PC-3 (cell line): ENCODE results near the gene OVOL2. TPM values are rescaled to one million over a fixed set of nuclear protein-coding genes. Genes with fewer than 3 reads are reported as not detected.
"Not testable (repeated sequence)": the region's sequence is repeated elsewhere in the genome, so short reads cannot be mapped to it uniquely, and the experiment has no call there.

Experiments used
- ATAC-seq: fragments of 200-7000 bp; cut with Tn5 transposase; 2 replicates; pipeline ENCODE4 v1.9.1; 2020; ENCODE audit warnings: mild to moderate bottlenecking, moderate library complexity
- BruUV-seq: library from RNA; stranded (reverse); fragments of 400-500 nt; replicated peaks from 2 replicates; lab custom pipeline; 2021; lab: Mats Ljungman, UMichigan
- CTCF ChIA-PET: fragments of 300-600 bp; sonication (Branson Sonifier 250); formaldehyde crosslinking; loops from one replicate; lab custom pipeline; 2022; ENCODE audit warnings: antibody characterized with exemption; lab: Charles Lee
- POLR2A ChIA-PET: fragments of 300-600 bp; sonication (Branson Sonifier 250); formaldehyde crosslinking; loops from one replicate; lab custom pipeline; 2022; ENCODE audit warnings: antibody characterized with exemption; ENCODE audit not compliant: unreplicated experiment; lab: Charles Lee
- DNase-seq: peaks from one replicate; pipeline ENCODE4 v3.0.0-alpha.2; 2015
- H2AFZ ChIP-seq: fragments of 300-600 bp; sonication (generic); 2 replicates; pipeline ENCODE4 v1.6.0; 2016; ENCODE audit warnings: antibody characterized with exemption, low read length
- H3F3A ChIP-seq: fragments of 300-600 bp; sonication (generic); one replicate; pipeline ENCODE4 v1.6.0; 2017; ENCODE audit warnings: antibody characterized with exemption, low read length, control low read depth, mild to moderate bottlenecking; ENCODE audit not compliant: unreplicated experiment
- H3K27ac ChIP-seq: fragments of 300-600 bp; sonication (generic); 2 replicates; pipeline ENCODE4 v1.5.1; 2016; ENCODE audit warnings: mild to moderate bottlenecking, low read length
- H3K27me3 ChIP-seq: fragments of 300-600 bp; sonication (generic); 2 replicates; pipeline ENCODE4 v1.6.1; 2016; ENCODE audit warnings: low read length, mixed read lengths
- H3K36me3 ChIP-seq: fragments of 300-600 bp; sonication (generic); 2 replicates; pipeline ENCODE4 v1.6.1; 2016; ENCODE audit warnings: low read depth, mixed run types, low read length, mixed read lengths
- H3K4me1 ChIP-seq: fragments of 300-600 bp; sonication (generic); 2 replicates; pipeline ENCODE4 v1.5.1; 2016; ENCODE audit warnings: low read length; ENCODE audit not compliant: insufficient read depth
- H3K4me2 ChIP-seq: fragments of 300-600 bp; sonication (generic); 2 replicates; pipeline ENCODE4 v1.6.0; 2016; ENCODE audit warnings: low read length
- H3K4me3 ChIP-seq: fragments of 300-600 bp; sonication (generic); 2 replicates; pipeline ENCODE4 v1.5.1; 2016; ENCODE audit warnings: mild to moderate bottlenecking, low read length, mixed read lengths
- H3K79me2 ChIP-seq: fragments of 300-600 bp; sonication (generic); 2 replicates; pipeline ENCODE4 v1.6.1; 2017; ENCODE audit warnings: low read length, mixed read lengths
- H3K9ac ChIP-seq: fragments of 300-600 bp; sonication (generic); 2 replicates; pipeline ENCODE4 v1.6.0; 2016; ENCODE audit warnings: mild to moderate bottlenecking, low read length
- H3K9me2 ChIP-seq: fragments of 300-600 bp; sonication (generic); replicated peaks from 2 replicates; pipeline ENCODE4 v1.6.1; 2016; ENCODE audit warnings: mixed run types, low read length, mixed read lengths
- H3K9me3 ChIP-seq: fragments of 300-600 bp; sonication (generic); 2 replicates; pipeline ENCODE4 v1.6.1; 2016; ENCODE audit warnings: low read length, mixed read lengths
- H4K20me1 ChIP-seq: fragments of 300-600 bp; sonication (generic); 2 replicates; pipeline ENCODE4 v1.6.1; 2016; ENCODE audit warnings: low read length, mixed read lengths
- CTCF ChIP-seq: fragments of 300-600 bp; sonication (generic); conservative IDR thresholded peaks from 2 replicates; pipeline ENCODE4 v1.5.1; 2017; ENCODE audit warnings: antibody characterized with exemption, low read depth, mild to moderate bottlenecking, low read length
- EZH2 ChIP-seq: fragments of 300-600 bp; sonication (generic); IDR thresholded peaks from one replicate; pipeline ENCODE4 v1.6.1; 2017; ENCODE audit warnings: antibody characterized with exemption, mild to moderate bottlenecking, low read length; ENCODE audit not compliant: unreplicated experiment
- EZH2phosphoT487 ChIP-seq: fragments of 300-600 bp; sonication (generic); IDR thresholded peaks from 2 replicates; pipeline ENCODE4 v1.6.1; 2018; ENCODE audit warnings: mild to moderate bottlenecking, antibody characterized with exemption, low read length, borderline replicate concordance
- intact Hi-C: fragments of 100-400 bp; cut with micrococcal nuclease; formaldehyde crosslinking; loops from 2 replicates; pipeline ENCODE4 v1.9.0; 2023
- total RNA-seq: library from RNA; depleted of rRNA; stranded (reverse); fragments of >200 nt; gene quantifications from 2 replicates; pipeline ENCODE4 v1.2.3, GENCODE V29; 2014

The OVOL2 gene
- total RNA-seq, 1 experiment from 2014 or later = 23.1 TPM

- ATAC-seq (no peak), DNase-seq (no peak)
- Histone ChIP-seq H3K4me1 (no peaks in the 10 kb centered on the region), H3K4me2 (no peak overlapping the region), H3K9me3 (no peaks in the 10 kb centered on the region), H3K27me3 (no peaks in the 10 kb centered on the region), H2AFZ (no peak overlapping the region), H4K20me1 (no peaks in the 10 kb centered on the region), H3K36me3 (no peaks in the 10 kb centered on the region), H3K4me3 (no peak overlapping the region), H3K9ac (no peak overlapping the region), H3K79me2 (no peaks in the 10 kb centered on the region), H3K9me2 (no peaks in the 10 kb centered on the region), H3K27ac (no peak overlapping the region), H3F3A (no peaks in the 10 kb centered on the region)
- ChIA-PET CTCF (interaction anchor here (0.8 kb wide), 1 partner anchor 186 kb away, joined by 3 read pairs; no protein-coding TSS in a partner anchor), POLR2A (no interaction called here)
- BruUV-seq = no TSS peak
- intact Hi-C loops = no loop called here
- no peak for TF ChIP-seq CTCF
- no peak for TF ChIP-seq EZH2phosphoT487
- no peak for TF ChIP-seq EZH2
Measured at GRCh38 chr20:18090477-18090876, 32.8 kb upstream of the OVOL2 start.

- no peak for TF ChIP-seq EZH2
- no peak for TF ChIP-seq EZH2phosphoT487
- TF ChIP-seq CTCF = no peak; the same call in 1 of the 2 replicates
- H3K9ac ChIP-seq = no peak overlapping the region
- H3K9me2 ChIP-seq = no peaks in the 10 kb centered on the region
- ATAC-seq = no peak
- no peak overlapping the region for H3K4me3 ChIP-seq
- no peaks in the 10 kb centered on the region for H4K20me1 ChIP-seq
- H3K4me1 ChIP-seq = no peaks in the 10 kb centered on the region
- CTCF ChIA-PET = interaction anchor here (0.8 kb wide), 1 partner anchor 186 kb away, joined by 3 read pairs; no protein-coding TSS in a partner anchor
- no peaks in the 10 kb centered on the region for H3K9me3 ChIP-seq
- H2AFZ ChIP-seq = no peak overlapping the region
- no peak for DNase-seq
- BruUV-seq = no TSS peak
- H3K36me3 ChIP-seq = no peaks in the 10 kb centered on the region
- no peaks in the 10 kb centered on the region for H3K27me3 ChIP-seq
- POLR2A ChIA-PET = no interaction called here
- H3K79me2 ChIP-seq = no peaks in the 10 kb centered on the region
- H3K4me2 ChIP-seq = no peak overlapping the region
- intact Hi-C loops = no loop called here
- no peaks in the 10 kb centered on the region for H3F3A ChIP-seq
- H3K27ac ChIP-seq = no peak overlapping the region
Measured at GRCh38 chr20:18090044-18090443, 32.3 kb upstream of the OVOL2 start.

- ATAC-seq, H2AFZ ChIP-seq, H4K20me1 ChIP-seq, H3K4me2 ChIP-seq, H3K9me2 ChIP-seq, H3K4me1 ChIP-seq, POLR2A ChIA-PET, H3F3A ChIP-seq, H3K9ac ChIP-seq, H3K27me3 ChIP-seq, H3K4me3 ChIP-seq, H3K79me2 ChIP-seq, H3K27ac ChIP-seq, H3K36me3 ChIP-seq, intact Hi-C loops, H3K9me3 ChIP-seq, DNase-seq, CTCF ChIA-PET, BruUV-seq: not testable (repeated sequence)
Measured at GRCh38 chr20:18088841-18089240, 31.1 kb upstream of the OVOL2 start.

GRCh38 chr20:18088298-18088697 is 30.6 kb upstream of the OVOL2 start:
- H3K4me1 ChIP-seq, BruUV-seq, H3K4me2 ChIP-seq, H3K36me3 ChIP-seq, intact Hi-C loops, H3K9me2 ChIP-seq, H3K27me3 ChIP-seq, H4K20me1 ChIP-seq, H3K4me3 ChIP-seq, ATAC-seq, H3F3A ChIP-seq, H3K9ac ChIP-seq, DNase-seq, H3K9me3 ChIP-seq, H2AFZ ChIP-seq, CTCF ChIA-PET, H3K79me2 ChIP-seq, H3K27ac ChIP-seq, POLR2A ChIA-PET: not testable (repeated sequence)
